Loucy (cell line): Measurements from ENCODE around the gene IL3RA.

Experiments
- EZH2phosphoT487 ChIP-seq: fragments of 200-600 bp; IDR thresholded peaks from 2 replicates; pipeline ENCODE4 v1.6.1; 2018; ENCODE audit warnings: antibody characterized with exemption, mild to moderate bottlenecking, moderate library complexity, borderline replicate concordance
- TF ChIP-seq, protein P1 (sequence below): fragments of 200-600 bp; sonication (generic); conservative IDR thresholded peaks from 2 replicates; pipeline ENCODE4 v1.5.1; 2014; ENCODE audit warnings: mild to moderate bottlenecking, antibody characterized with exemption, low read length

DNA sequence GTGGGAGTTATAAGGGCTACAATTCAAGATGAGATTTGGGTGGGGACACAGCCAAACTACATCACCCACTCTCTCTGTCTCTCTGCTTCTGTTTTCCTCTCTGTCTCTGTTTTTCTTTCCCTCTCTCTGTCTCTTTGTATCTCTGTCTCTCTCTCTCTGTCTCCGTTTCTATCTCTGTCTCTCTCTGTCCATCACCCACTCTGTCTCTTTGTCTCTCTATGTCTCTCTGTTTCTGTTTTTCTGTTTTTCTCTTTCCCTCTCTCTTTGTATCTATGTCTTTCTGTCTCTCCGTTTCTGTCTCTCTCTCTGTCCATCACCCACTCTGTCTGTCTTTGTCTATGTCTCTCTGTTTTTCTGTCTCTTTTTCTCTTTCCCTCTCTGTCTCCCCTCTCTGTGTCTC is 25.3 kb downstream of the IL3RA start:
- TF ChIP-seq, protein P1, sequence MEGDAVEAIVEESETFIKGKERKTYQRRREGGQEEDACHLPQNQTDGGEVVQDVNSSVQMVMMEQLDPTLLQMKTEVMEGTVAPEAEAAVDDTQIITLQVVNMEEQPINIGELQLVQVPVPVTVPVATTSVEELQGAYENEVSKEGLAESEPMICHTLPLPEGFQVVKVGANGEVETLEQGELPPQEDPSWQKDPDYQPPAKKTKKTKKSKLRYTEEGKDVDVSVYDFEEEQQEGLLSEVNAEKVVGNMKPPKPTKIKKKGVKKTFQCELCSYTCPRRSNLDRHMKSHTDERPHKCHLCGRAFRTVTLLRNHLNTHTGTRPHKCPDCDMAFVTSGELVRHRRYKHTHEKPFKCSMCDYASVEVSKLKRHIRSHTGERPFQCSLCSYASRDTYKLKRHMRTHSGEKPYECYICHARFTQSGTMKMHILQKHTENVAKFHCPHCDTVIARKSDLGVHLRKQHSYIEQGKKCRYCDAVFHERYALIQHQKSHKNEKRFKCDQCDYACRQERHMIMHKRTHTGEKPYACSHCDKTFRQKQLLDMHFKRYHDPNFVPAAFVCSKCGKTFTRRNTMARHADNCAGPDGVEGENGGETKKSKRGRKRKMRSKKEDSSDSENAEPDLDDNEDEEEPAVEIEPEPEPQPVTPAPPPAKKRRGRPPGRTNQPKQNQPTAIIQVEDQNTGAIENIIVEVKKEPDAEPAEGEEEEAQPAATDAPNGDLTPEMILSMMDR: no peak
- no peak for TF ChIP-seq EZH2phosphoT487
